ENCODE data around the gene ADM2. TPM values are rescaled to one million over a fixed set of nuclear protein-coding genes. Genes with fewer than 3 reads are reported as not detected.

ADM2 gene, protein sequence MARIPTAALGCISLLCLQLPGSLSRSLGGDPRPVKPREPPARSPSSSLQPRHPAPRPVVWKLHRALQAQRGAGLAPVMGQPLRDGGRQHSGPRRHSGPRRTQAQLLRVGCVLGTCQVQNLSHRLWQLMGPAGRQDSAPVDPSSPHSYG
- total RNA-seq: 2.2 TPM

DNA sequence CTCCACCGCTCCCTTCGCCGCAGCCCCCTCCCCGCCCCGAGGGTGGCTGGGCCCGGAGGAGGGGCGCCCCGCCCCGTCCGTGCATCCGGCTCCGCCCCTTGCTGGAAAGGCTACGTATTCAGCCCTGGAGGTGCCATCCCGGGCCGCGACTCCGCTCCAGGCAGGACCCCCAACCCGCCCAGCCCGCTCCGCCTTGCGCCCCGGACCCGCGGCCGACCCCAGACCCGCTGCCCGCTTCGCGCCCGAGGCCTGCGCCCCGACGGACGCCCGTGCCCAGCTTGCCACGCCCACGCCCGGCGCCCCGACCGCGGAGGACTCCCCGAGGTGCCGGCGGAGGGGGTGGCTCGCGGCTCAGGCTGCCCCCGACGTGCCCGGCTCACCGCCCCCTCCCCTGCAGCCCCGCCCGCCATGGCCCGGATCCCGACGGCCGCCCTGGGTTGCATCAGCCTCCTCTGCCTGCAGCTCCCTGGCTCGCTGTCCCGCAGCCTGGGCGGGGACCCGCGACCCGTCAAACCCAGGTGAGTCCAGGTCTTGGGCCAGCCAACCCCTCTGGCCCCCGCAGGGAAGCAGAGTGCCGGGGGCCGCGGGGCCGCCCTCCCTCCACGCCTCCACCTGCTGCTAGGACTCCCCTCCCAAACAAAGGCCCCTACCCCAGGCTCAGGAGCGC lies at the start of gene ADM2:
TSS of gene ADM2 (plus strand) at position 104 of the 667 bp plus-strand sequence. CDS start at position 409, 305 bp downstream.

DNA sequence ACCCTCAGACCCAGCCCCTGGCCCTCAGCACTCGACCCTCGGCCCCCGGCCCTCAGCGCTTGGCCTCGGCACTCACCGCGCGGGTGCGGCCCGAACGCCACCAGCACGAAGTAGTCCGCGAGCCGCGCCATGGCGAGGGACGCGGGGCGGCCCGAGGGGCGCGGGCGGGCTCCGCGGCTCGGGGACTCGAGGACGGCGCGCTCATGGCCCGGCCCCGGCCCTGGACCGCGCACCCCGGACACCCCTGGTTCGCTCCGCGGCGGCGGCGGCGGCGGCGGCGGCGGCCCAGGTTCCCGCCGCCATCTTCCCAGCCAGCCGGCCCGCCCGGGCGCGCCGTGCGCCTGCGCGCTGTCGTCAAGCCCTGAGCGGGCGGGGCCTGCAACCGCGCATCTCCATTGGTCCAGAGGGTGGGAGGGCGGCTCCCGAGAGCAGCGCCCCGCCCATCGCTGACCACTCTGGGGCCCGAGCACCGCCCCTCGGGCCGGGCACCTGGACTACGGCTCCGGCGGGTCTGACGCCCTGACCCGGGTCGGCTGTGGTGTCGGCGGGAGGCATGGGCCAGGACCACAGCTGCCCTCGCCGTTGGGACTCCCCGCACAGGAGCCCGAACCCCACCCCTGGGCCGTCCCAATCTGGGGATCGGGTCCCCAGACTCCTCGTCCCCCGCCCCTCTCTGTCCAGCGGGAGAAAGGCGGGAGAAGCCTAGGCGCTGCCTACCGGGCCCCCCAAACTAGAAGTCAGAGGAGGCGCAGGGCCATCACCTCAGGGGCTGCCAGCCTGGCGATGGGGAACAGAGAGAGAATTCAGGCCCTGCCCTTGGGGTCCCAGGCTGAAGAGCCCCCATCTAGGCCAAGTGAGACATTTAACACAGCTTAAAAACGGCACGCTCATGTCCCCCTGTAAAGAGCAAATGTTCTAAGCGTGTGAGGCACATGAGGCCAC lies 6.4 kb upstream of the ADM2 start, which contains the start of gene SBF1:
TSS of gene SBF1 (minus strand) at position 326 of the 942 bp plus-strand sequence. CDS start at position 131, 195 bp downstream.

DNA sequence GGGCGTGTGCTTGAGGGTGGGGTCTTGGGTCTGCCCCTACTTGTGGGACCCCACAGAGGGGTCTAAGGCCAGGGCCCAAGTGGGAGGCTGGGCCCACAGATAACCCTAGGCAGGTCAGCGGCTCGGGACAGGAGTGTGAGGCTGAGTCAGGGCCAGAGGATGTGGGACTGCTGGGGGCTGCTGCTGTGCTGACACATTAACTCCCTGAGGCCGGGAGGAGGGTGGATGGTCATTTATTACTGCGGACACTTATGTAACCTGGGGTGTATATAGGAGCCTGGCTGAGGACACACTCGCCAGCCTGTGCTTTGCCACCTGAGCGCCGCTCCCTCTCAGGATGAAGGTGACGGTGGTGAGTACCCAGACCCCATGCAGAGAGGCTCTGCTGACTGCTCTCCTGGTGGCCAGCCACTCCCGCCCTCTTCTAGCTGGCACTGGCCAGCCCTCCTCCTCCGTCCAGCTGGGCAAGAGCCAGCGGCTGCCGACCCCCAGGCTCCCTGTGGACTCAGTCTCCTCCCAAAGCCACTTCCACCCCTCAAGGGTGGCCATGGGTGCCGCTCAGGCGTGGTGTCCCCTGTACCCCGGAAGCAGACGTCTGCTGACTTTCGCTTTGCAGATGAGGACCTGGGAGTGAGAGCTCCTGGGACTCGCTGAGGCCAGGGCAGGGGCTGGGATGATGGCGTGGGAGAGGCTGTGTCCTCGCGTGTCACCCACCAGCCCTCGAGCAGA lies 5.4 kb downstream of the ADM2 start, which contains the start of gene MIOX:
TSS of gene MIOX (plus strand) at position 299 of the 729 bp plus-strand sequence. CDS start at position 338, 39 bp downstream.

DNA sequence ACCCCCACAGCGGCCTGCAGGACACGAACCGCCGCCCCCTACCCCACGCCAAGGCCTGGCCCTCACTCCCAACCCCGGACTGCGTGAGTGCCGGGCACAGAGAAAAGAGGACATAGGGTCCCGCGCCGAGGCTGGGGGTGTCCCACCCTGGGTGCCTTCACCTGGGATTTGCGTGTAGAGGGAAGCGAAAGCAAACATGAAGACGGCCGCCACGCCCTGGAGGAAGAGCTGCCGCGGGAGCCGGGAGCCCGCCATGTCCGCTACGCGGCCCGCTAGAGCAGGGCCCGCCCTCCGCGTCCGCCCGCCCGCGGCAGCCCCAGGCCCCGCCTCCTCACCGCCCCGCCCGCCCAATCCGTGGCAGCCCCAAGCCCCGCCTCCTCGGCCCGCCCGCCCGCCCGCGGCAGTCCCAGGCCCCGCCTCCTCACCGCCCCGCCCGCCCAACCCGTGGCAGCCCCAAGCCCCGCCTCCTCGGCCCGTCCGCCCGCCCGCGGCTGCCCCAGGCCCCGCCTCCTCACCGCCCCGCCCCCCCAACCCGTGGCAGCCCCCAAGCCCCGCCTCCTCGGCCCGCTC lies 26.2 kb downstream of the ADM2 start, which contains the start of gene LMF2:
TSS of gene LMF2 (minus strand) at position 282 of the 570 bp plus-strand sequence. CDS start at position 255, 27 bp downstream.

DNA sequence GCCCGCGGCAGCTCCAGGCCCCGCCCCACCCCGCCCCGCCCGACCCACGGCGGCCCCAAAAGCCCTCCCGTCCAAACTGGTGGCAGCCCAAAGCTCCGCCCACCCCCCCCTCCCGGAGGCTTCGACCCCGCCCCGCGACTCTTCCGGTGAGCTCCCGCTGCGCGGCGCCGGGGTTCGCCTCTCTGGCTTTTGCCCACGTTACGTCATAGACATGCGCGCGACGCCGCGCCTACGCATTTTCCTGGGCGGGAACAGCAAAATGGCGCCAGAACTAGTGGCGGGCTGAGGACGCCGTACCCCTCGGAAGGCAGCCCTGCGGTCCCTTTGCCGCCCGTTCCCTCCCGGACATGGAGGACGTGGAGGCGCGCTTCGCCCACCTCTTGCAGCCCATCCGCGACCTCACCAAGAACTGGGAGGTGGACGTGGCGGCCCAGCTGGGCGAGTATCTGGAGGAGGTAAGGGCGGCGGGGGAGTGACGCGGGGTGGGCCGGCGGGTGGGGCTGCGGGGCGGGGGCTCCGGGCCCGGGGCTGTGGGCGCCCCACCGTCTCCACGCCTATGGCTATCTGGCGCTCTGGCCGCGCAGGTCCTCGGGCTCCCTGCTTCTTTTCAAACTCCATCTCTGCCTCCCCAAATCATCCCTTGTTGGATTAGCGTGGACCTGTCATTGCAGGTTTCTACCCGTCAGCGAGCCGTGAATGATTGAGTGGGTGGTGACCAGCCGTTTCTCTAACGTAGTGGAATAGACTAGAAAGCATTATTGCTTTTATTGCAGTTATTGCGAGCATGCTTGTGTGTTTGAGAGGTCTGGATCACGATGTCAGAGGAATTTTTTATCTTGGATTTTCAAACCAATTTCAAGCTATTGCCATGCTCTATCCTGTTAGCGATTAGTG lies 26.9 kb downstream of the ADM2 start, which contains the start of gene NCAPH2:
TSS of gene NCAPH2 (plus strand) at position 234 of the 894 bp plus-strand sequence. CDS start at position 348, 114 bp downstream.

DNA sequence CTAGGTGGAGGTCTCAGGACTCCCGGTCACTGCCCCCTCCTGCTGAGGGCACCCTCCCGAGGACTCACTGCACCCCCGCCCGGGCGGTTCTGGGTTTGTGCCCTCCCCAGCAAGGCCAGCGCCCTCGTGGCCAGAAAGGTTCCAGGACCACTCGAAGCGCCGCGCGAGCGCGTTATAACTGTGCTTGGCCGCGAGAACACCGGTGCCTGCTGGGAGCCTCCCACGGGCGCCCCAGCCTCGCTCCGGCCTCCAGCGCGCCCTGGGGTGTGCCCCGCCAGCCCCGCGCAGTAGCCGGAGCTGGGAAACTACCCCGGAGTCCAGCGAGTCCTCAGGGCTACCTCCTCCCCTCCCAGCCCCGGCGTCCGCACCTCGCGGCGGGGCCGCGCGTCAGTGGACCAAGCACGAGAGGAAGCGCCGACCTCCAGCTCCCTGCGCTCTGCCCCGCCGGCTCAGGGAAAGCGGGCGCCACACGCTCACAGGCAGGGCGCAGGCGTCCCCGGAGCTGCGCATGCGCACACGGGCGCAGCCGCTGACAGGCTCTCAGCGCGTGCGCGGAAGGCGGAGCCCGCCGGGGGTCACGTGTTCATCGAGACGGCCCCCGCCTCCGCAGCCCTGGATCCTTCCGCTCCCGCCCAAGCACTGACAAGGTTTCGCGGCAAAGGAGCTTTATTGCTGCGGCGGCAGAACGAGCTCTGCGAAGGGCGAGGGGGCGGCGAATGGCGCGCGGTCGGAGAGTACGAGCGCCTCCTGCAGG lies 43.9 kb downstream of the ADM2 start, which contains the start of gene SCO2:
TSS of gene SCO2 (minus strand) at position 495 of the 754 bp plus-strand sequence. CDS start 1,187 bp downstream, outside the sequence.

DNA sequence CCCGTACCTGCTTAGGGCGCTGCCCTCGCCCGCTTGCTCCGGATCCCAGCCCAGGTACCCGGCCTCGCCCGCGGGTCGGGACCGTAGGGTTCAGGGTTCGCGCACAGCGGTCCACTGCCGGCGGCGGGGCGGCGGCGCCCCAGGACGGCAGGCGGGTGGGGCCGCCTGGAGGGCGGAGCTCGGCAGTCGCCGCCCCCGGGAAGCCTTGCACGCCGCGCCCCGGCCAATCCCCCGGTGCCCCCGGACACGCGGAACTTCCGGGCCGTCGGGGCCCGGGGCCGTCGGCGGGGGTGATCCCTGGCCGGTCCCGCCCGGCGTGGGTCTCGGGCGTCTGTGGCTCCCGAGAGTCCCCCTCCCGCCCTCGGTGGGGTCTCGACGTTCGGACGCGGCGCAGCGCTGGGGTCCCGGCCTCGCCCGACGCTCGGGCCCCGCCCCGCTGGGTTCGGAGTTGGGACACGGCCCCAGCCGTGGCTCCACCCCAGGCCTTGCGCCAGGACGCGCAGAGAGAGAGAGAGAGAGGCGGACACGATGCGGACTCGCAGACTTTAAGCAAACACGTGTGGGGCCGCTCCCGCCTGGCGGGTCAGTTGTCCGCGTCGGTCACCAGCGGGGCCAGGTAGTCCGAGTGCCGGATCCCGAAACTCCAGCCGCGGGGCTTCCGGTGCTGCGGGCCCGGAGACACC lies 48.7 kb downstream of the ADM2 start, which contains the start of gene TYMP:
TSS of gene TYMP (minus strand) at position 116 of the 683 bp plus-strand sequence. CDS start 303 bp downstream, outside the sequence.

Other genes starting within 250 kb of the ADM2 start
- 55.9 TPM for gene TUBGCP6, start 236.5 kb upstream of the ADM2 start, total RNA-seq
- gene HDAC10, start 230.3 kb upstream of the ADM2 start, total RNA-seq: 36.7 TPM
- gene MAPK12, start 219.9 kb upstream of the ADM2 start, total RNA-seq: 19.1 TPM
- 6.8 TPM for gene MAPK11, start 211.2 kb upstream of the ADM2 start, total RNA-seq
- gene PLXNB2, start 173.9 kb upstream of the ADM2 start, total RNA-seq: 302 TPM
- gene DENND6B, start 154.5 kb upstream of the ADM2 start, total RNA-seq: 10.0 TPM
- 58.2 TPM for gene PPP6R2, start 138.2 kb upstream of the ADM2 start, total RNA-seq
- 56.7 TPM for gene SBF1, start 6.5 kb upstream of the ADM2 start, total RNA-seq
- gene MIOX, start 5.3 kb downstream of the ADM2 start, total RNA-seq: 5.4 TPM
- 48.6 TPM for gene LMF2, start 26.2 kb downstream of the ADM2 start, total RNA-seq
- gene NCAPH2, start 26.7 kb downstream of the ADM2 start, total RNA-seq: 36.1 TPM
- gene SCO2, start 44.1 kb downstream of the ADM2 start, total RNA-seq: 0.47 TPM
- 11.6 TPM for gene TYMP, start 48.5 kb downstream of the ADM2 start, total RNA-seq
- gene KLHDC7B, start 64.4 kb downstream of the ADM2 start, total RNA-seq: 0.18 TPM
- 0.58 TPM for gene SYCE3, start 81.4 kb downstream of the ADM2 start, total RNA-seq
- gene CPT1B, start 96.9 kb downstream of the ADM2 start, total RNA-seq: 20.6 TPM
- gene CHKB, start 101.3 kb downstream of the ADM2 start, total RNA-seq: 70.8 TPM
- gene MAPK8IP2, start 119.2 kb downstream of the ADM2 start, total RNA-seq: 1.8 TPM
- gene ARSA, start 146.6 kb downstream of the ADM2 start, total RNA-seq: 17.6 TPM
- 23.5 TPM for gene SHANK3, start 191.3 kb downstream of the ADM2 start, total RNA-seq

Measured in metanephros (tissue), 1 donor.